NCI-H510A treated with DMSO at 0.1 percent for 48 hours (cell line): Measurements from ENCODE around the gene MCCC2.
"Not testable (repeated sequence)": the region's sequence is repeated elsewhere in the genome, so short reads cannot be mapped to it uniquely, and the experiment has no call there.

ENCODE experiments used
- DNase-seq: peaks from one replicate; lab custom pipeline; 2025; lab: John Stamatoyannopoulos, UW

The MCCC2 gene

DNA sequence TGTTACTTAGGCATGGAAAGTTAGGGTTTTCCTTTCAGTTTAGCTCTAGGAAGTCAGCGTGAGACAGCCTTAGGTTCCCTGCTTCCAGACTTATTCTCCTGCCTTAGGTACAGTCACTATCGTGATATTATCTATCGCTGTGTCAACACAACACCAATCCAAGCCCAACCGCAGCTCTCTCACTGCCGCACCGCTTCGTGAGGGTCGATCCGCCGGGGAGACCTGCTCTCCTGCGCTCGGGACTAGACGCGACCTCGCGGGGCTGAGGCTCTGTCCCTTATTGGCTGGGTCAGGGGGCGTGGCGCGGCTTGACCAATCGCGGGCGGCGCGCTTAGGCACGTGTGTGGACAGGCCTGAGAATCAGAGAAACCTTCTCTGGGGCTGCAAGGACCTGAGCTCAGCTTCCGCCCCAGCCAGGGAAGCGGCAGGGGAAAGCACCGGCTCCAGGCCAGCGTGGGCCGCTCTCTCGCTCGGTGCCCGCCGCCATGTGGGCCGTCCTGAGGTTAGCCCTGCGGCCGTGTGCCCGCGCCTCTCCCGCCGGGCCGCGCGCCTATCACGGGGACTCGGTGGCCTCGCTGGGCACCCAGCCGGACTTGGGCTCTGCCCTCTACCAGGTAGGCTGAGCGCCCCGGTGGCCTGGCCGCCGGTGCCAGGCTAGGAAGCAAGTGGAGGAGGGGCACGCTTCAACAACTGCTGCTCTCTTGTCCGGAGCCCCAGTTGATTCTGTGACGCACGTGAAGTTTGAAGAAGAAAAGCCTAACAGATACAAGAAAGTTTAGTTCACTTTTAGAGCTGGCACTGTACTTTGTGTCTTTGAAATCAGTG lies at the start of gene MCCC2:
TSS of gene MCCC2 (plus strand) at position 400 of the 825 bp plus-strand sequence. CDS start at position 486, 86 bp downstream.
- DNase-seq, result peak; percentile 87

DNA sequence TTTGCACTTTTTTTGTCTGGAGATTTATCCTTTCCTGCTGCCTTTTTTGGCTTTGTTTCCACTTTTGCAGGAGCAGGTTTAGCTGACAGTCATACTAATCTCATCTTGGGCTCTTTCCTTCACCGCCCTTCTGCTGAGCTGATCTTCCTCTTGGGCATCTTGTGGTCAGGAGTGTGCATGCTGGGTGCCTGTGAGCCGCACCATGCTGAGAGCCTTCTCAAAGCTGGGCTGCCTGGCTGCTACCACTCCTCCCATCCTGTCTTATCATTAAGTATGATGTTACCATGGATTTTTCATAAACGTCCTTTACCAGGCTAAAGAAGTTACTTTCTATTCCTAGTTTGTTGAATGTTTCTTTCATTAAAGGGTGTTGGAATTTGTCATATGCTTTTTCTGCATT lies 49.5 kb upstream of the MCCC2 start:
- DNase-seq, result no peak

DNA sequence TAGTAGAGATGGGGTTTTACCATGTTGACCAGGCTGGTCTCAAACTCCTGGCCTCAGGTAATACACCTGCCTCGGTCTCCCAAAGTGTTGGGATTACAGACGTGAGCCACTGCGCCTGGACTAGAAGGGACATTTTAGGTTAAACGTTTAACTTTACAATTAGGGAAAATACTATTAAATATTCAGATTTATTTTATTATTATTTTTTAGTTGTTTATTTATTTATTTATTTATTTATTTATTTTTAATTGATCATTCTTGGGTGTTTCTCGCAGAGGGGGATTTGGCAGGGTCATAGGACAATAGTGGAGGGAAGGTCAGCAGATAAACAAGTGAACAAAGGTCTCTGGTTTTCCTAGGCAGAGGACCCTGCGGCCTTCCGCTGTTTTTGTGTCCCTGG lies 36.3 kb upstream of the MCCC2 start:
- DNase-seq, result not testable (repeated sequence)

DNA sequence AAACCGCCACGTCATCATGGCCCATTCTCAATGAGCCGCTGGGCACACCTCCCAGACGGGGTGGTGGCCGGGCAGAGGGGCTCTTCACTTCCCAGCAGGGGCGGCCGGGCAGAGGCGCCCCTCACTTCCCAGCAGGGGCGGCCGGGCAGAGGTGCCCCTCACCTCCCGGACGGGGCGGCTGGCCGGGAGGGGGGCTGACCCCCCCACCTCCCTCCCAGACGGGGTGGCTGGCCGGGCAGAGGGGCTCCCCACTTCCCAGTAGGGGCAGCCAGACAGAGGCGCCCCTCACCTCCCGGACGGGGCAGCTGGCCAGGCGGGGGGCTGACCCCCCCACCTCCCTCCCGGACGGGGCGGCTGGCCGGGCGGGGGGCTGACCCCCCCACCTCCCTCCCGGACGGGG lies 35.6 kb upstream of the MCCC2 start:
- DNase-seq, result not testable (repeated sequence)

DNA sequence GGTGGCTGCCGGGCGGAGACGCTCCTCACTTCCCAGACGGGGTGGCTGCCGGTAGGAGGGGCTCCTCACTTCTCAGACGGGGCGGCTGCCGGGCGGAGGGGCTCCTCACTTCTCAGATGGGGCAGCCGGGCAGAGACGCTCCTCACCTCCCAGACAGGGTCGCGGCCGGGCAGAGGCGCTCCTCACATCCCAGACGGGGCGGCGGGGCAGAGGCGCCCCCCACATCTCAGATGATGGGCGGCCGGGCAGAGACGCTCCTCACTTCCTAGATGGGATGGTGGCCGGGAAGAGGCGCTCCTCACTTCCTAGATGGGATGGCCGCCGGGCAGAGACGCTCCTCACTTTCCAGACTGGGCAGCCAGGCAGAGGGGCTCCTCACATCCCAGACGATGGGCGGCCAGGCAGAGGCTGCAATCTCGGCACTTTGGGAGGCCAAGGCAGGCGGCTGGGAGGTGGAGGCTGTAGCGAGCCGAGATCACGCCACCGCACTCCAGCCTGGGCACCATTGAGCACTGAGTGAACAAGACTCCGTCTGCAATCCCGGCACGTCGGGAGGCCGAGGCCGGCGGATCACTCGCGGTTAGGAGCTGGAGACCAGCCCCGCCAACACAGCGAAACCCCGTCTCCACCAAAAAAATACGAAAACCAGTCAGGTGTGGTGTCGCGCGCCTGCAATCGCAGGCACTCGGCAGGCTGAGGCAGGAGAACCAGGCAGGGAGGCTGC lies 35.0 kb upstream of the MCCC2 start:
- DNase-seq, result not testable (repeated sequence)

DNA sequence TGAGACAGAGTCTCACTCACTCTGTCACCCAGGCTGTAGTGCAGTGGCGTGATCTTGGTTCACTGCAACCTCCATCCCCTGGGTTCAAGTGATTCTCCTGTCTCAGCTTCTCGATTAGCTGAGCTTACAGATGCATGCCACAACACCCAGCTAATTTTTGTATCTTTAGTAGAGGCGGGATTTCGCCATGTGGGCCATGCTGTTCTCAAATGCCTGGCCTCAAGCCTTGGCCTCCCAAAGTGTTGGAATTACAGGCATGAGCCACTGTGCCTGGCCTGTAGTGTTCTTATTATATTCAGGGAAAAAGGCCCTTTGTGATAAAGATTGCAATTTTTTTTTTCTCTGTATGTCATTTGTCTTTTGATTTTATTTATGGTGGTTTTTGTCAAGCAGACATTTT lies 24.0 kb upstream of the MCCC2 start:
- DNase-seq, result no peak

DNA sequence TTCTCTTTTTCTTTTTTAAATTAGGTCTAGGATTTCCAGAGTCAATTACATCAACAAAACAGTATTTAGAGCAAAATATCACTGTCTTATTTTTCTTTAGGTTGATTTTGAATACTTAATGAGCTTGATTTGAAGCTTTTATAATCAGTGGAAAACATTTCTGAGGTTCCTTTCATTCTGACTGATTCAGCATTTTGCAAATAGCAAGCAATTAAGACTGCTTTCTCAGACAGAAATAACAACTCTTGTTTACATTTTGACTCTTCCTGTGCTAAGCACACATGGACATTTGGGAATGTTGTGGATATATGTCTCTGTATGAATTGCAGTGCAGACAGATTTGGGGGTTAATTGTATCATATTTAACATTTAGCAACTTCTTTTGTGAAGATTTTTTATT lies 22.2 kb upstream of the MCCC2 start:
- no peak for DNase-seq

DNA sequence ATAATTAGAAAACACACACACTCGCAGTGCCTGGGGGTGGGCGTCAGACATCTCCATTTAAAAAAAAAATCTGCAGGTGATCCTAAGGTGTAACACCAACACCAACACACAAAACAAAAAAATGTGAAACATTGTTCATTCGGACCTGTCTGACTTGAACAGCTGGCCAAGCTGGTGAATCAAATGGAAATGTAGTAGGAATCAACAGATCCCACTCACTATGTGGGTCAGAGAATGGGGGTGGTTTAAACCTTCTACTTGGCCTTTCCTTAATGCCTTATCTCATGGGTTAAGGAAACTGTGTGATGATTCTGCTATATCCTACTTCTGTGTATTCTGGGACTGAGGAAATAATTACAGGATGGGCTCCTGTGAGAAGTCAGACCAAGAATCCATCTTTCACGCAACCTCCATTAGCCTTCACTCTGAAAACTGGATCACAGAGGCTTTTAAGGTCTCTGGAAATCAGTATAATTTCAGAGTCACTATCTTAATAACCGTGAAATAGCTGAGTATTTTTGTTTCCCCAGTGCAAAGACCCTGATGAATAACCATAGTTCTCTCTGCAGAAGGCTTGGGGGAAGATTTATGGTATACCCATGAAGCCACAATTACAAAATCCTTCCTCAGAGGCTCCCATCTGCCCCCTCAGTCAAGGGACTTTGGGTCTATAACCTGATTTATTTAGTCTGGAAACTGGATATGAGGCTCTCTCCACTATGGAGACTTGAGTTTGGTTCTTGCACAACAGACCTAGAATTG lies 17.2 kb upstream of the MCCC2 start:
- DNase-seq, result no peak

DNA sequence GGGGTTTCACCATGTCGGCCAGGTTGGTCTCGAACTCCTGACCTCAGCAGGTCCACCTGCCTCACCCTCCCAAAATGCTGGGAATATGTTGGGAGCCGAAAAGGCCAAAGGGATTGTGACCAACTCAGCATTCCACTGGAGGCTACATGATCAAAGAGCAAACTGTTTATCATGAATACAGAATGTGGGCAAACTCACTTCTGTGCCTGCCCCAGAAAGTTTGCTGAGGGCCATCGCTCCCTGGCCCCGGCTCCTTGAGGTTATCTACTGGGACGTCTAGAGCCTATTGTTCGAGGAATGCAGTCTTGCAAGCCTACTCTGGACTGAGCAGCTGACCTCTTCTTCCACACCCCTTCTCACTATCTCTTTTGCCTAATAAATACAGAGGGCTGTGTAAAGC lies 15.3 kb upstream of the MCCC2 start:
- not testable (repeated sequence) for DNase-seq

DNA sequence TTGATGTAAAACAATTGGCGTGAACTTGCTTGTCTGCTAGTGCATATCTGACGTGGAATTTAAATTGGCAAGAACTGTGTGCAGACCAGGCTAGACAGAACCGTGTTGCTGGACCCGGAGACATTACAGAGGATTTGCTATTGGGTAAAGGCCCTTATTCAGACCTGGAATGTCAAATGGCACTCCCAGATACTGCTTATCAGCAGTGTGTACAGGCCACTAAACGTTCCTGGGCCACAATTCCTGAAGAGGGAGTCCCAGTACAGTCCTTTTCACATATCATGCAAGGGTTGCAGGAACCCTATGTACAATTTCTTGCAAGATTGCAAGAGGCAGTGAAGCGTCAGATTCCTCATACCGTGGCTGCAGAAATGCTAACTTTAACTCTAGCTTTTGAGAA lies 13.5 kb upstream of the MCCC2 start:
- DNase-seq, result no peak

DNA sequence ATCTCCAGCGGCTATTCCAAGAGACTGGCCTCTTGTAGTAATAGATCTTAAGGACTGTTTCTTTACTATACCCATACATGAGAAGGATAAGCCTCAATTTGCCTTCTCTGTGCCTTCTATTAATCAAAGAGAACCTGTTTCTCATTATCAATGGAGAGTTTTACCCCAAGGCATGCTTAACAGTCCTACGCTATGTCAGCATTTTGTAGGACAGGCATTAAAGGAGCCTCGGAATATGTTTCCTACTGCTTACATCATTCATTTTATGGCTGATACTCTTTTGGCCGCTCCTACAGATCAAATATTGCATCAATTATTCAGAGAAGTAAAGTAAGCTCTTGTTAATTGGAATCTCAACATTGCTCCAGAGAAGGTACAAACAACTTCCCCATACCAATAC lies 11.6 kb upstream of the MCCC2 start:
- not testable (repeated sequence) for DNase-seq

DNA sequence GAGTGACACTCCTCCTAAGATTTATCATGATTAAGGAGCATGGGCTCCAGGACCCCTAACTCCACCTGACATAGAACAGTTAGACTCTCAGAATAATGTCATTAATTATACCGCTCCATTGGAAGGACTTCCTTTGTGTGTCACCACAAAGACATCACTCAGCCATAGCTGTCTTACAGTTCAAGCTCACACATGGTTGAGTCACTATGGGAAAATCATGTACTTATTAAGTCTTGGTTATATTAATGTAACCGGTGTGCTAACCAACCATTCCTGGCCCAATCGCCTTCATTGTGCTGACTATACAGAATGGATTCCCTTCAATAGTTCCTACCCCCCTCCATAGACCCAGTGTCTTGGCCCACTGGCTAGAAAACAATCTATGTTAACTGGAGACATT lies 10.9 kb upstream of the MCCC2 start:
- DNase-seq, result no peak

DNA sequence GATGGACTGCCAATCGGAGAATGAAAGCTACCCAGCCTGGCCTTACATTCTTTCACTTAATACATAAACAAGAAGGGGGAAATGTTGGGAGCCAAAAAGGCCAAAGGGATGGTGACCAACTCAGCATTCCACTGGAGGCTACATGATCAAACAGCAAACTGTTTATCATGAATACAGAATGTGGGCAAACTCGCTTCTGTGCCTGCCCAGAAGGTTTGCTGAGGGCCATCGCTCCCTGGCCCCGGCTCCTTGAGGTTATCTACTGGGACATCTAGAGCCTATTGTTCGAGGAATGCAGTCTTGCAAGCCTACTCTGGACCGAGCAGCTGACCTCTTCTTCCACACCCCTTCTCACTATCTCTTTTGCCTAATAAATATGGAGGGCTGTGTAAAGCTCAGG lies 9.3 kb upstream of the MCCC2 start:
- DNase-seq, result not testable (repeated sequence)

DNA sequence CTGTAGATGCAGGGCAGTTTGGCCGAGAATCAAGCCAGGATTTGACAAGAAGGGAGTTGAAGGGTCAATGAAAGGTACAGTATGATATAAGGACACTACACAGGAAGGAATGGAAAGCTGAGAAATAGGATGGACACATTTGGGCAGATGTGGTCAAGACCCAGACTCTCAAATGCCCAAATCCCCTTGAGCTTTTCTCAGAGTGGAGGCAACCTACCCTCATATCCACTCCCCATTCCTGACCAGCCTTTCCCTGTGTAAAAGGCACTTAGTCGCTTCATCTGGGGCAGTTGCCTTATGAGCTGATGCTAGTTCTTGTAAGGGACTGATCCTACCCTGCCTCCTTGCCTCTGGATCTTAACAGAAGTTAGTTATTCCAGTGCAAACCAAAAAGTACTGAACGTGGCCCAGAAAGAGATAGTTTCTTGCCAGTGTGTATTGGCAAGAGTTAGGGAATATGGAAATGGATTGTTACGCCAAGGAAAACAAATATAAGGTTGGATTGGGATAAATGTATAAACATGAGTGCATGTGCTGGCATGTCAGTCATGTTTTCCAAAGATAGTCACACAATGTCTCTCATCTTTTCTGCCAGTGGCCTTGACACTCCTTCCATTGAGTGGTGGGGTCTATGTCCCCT lies 4.1 kb upstream of the MCCC2 start:
- DNase-seq, result no peak

DNA sequence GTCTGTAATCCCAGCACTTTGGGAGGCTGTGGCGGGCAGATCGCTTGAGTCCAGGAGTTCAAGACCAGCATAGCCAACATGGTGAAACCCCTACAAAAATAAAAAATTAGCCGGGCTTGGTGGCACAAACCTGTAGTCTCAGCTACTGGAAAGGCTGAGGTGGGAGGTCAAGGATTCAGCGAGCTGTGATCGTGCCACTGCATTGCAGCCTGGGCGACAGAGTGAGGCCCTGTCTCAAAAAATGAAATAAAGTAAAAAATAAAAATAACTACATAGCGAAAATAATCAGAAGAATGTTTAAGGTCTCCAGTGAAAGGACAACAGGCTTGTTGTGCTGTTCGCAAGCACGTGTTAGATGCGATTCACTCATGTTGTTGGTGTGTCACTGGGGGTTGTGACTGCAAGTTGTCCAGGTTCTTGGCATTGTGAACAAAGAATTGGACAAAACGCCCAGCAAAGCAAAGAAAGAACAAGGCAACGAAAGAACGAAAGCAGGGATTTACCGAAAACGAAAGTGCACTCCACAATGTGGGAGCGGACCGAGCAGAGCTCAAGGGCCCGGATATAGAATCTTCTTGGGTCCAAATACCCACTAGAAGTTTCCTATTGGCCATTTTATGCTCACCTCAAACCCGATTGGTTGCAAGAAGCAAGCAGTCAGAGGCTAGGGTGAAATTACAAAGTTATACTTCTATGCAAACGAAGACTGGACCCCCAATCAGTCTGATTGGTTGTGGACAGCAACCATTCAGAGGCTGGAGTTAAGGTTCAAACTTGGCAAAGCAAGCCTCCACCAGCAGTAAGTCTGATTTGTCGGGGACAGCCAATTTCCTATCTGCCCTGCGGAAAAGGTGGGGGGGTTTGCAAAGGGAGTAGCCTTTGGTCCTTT lies 844 bp upstream of the MCCC2 start:
- DNase-seq, result peak; percentile 74

DNA sequence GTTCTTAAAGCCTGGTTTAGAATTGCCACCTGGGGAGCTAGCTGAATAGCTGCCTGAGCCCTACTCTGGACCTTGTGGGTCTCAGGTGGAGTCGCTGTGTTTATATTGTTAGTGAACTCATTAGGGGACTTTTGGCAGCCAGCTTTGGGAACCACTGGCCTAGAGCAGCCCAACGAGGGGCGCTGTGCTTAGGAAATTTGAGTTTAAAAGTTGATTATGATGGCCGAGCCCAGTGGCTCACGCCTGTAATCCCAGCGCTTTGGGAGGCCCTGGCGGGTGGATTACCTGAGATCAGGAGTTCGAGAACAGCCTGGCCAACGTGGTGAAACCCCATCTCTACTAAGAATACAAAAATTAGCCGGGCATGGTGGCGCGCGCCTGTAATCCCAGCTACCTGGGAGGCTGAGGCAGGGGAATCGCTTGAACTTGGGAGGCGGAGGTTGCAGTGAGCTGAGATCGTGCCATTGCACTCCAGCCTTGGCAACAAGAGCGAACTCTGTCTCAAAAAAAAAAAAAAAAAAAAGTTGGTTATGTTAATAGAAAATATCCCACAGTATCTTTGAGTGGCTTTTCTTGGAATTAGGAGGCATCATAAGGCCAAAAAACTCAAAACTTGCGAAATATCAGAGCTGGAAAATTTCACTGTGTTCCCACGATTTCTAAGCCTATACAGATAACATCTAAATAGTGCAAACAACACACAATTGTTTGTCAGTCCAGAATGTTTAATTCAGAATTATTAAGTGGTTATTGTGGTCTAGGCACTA lies 809 bp downstream of the MCCC2 start:
- no peak for DNase-seq

DNA sequence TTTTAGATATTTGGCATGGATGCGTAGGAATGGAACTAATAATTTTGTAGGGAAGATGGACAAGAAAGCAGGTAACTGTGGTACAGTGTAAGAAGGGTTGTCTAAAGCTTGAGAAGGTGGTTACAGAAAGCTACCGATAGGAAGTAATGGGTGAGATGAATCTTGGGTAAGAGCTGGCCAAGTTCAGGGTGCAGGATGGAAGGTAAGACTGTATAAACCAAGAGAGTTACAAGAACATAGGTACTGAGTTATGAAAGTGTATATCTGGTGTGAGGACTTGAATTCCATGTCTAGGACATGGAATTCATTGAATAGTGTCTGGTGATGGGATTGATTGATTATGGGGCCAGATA lies 1.4 kb downstream of the MCCC2 start:
- no peak for DNase-seq

DNA sequence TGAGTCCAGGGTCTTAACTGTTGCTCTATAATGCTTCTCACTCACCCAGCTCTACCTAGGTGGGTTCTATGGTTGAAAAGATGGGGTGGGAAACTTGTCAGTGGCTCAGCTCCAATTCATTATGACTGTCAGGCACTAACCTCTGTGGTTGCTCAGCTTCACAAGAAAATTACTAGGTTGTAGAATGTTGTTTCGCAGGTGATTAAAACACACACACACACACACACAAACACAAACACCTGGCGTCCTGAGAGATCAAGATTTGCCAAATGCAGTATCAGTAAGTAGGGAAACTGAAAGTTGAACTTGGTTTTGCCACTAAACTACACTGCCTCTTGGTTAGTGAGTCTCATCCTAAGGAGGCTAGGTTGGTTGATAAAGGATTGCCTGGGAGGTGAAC lies 2.8 kb downstream of the MCCC2 start:
- no peak for DNase-seq

DNA sequence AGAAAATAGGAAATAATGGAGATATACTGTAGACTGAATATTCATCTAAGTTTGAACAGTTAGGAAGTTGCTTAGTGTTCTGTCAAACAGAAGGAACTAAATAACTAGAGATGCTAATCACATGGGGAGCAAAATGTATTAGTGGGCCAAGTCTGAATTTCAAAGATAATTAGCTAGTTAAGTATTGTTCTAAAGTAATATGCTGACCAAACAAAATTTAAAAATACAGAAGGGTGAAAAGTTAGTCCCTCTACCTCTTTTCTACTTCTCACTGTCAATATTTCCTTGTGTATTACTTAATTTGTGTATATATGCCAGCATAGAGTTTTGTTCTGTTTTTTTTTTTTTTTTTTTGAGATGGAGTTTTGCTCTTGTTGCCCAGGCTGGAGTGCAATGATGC lies 4.0 kb downstream of the MCCC2 start:
- DNase-seq, result no peak

DNA sequence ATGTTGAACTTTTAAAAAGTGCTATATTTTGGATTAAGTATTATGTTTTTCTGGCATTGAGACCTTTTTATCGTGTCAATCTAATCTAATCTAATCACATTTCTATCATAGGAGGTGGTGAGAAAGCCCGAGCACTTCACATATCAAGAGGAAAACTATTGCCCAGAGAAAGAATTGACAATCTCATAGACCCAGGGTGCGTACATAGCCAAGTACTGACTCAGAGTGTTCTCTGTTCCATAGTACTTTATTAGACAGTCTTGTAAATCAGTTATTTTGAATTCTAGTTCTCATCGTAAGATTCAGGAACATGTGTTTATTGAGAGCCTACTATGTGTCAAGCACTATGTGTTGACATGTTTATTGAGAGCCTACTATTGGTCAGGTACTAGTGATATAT lies 9.0 kb downstream of the MCCC2 start:
- no peak for DNase-seq

DNA sequence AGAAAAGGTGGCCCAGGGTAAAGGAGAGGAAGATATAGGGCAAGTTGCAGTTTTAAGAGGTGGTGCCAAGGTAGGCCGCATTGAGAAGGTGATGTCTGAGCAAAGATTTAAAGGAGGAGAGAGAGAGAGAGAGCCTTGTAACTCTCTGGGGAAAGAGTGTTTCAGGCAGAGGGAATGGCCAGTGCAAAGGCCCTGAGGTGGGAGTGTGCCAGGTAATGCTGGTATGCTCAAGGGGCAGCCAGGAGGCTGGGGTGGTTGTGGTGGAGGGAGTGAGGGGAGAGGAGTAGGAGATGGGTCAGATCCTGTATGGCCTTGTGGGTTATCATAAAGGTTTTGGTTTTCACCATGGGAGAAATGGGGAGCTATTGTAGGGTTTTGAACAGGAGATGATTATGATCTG lies 9.9 kb downstream of the MCCC2 start:
- no peak for DNase-seq
